ENCODE data around the gene WDCP. TPM values are rescaled to one million over a fixed set of nuclear protein-coding genes. Genes with fewer than 3 reads are reported as not detected.

Gene WDCP
- total RNA-seq, 1 donor from 2014 or later, result 9.3 TPM

DNA sequence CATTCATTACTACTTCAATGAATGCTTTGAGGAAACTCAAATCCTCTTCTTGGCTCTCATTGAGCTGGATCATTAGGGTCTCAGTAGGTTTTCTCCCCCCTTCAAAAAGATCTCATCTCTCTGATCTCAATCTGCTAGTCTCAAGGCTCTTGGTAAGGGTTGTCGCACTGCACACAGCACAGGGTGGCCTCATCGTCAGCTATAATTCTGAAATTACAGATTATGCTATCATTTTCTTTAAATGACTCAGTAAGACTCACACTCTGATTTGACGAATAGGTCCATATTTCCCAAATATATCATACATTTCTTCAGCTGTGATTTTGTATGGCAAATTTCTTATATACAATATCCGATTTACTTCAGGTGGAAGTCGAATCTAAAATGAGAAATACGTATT is 26.6 kb upstream of the WDCP start:
- Histone ChIP-seq H3K4me1 (peaks cover 18% of the 10 kb centered on the region), H3K9me3 (no peaks in the 10 kb centered on the region), H3K36me3 (peaks cover 51% of the 10 kb centered on the region), H3K27ac (no peak overlapping the region), H3K27me3 (no peaks in the 10 kb centered on the region), H3K4me3 (no peak overlapping the region)
- DNase-seq (no peak), ATAC-seq (no peak)
- TF ChIP-seq, protein P1, sequence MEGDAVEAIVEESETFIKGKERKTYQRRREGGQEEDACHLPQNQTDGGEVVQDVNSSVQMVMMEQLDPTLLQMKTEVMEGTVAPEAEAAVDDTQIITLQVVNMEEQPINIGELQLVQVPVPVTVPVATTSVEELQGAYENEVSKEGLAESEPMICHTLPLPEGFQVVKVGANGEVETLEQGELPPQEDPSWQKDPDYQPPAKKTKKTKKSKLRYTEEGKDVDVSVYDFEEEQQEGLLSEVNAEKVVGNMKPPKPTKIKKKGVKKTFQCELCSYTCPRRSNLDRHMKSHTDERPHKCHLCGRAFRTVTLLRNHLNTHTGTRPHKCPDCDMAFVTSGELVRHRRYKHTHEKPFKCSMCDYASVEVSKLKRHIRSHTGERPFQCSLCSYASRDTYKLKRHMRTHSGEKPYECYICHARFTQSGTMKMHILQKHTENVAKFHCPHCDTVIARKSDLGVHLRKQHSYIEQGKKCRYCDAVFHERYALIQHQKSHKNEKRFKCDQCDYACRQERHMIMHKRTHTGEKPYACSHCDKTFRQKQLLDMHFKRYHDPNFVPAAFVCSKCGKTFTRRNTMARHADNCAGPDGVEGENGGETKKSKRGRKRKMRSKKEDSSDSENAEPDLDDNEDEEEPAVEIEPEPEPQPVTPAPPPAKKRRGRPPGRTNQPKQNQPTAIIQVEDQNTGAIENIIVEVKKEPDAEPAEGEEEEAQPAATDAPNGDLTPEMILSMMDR (IDR thresholded peaks at IDR 0.05), result no peak
- intact Hi-C loops (cut with DNase I), result no loop called here

DNA sequence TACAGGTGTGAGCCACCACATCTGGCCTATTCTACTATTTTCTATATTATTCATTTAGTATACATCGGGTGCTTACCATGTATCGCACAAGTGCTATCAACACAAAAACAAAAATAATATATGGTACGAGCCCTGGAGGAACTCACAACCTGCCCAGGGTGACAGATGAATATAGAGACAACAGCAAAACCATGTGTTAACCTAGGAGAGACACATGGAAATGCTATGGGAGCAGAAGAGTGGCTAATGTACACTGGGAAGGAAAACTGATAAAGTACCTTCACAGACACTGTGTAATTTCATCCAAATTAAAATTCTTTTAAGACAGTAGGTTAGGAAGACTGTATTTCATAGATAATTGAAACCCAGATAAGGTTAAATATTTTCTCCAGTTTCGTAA is 25.1 kb upstream of the WDCP start:
- no peak overlapping the region for H3K27ac ChIP-seq
- no peaks in the 10 kb centered on the region for H3K27me3 ChIP-seq
- no peak overlapping the region for H3K4me3 ChIP-seq
- H3K4me1 ChIP-seq, result peaks cover 11% of the 10 kb centered on the region
- peaks cover 62% of the 10 kb centered on the region for H3K36me3 ChIP-seq
- ATAC-seq, result no peak
- intact Hi-C loops (cut with DNase I), result no loop called here
- TF ChIP-seq, protein P1 (IDR thresholded peaks at IDR 0.05), result no peak
- no peaks in the 10 kb centered on the region for H3K9me3 ChIP-seq
- no peak for DNase-seq

DNA sequence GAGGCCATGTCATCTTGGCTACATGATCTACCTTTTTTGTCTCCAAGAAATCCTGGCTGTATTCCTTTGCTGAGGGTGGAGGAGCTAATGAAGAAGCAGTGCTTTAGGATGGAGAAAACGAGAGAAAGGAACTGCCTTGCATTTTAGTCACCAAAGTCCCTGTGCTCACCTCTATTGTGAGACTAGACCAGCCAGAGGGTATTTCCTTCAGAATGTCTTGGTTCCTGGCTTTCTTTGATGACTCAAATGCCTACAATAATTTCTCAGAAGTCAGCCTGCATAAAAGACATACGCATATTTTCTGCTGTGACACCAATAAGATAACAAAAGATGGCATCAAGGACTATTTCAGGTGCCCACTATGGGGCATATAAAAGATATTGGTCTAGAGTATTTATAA is 18.1 kb upstream of the WDCP start:
- Histone ChIP-seq H3K27ac (no peak overlapping the region), H3K9me3 (no peaks in the 10 kb centered on the region), H3K4me1 (no peaks in the 10 kb centered on the region), H3K27me3 (no peaks in the 10 kb centered on the region), H3K36me3 (peaks cover 36% of the 10 kb centered on the region), H3K4me3 (no peak overlapping the region)
- intact Hi-C loops (cut with DNase I), result no loop called here
- DNase-seq (no peak), ATAC-seq (no peak)
- TF ChIP-seq, protein P1 (IDR thresholded peaks at IDR 0.05), result no peak

DNA sequence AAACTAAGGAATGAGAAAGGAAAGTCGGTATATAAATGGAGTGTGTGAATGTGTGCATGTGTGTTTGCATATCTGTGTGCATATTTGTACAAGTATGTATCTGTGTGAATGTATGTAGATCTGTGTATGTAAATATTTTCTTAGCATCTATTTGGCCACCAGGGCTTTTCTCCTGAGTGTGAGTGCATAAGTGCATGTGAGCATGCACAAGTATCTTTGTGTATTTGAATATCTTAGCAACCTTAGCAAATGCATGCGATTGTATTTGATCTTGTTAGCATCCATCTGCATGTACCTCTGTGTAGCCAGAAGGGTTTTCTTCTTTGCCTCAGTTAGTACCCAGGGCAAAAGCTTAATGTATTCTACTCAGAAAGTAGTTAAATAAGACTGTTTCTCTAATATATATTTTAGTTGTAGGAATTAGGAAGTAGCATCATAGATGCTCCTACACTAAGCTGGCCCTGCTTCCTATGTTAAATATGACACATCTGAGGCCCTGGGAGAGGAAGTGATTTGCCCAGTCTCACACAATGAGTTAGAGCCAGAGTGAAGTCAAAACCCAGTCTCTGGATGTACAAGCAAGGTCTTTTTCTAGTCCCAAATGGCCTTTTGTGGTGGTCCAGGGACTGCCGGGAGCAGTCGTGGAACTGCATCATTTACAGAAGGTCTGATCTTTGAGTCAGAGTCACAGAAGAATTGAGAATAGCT is 11.5 kb upstream of the WDCP start:
- no peaks in the 10 kb centered on the region for H3K27me3 ChIP-seq
- H3K27ac ChIP-seq, result no peak overlapping the region
- no peak for ATAC-seq
- no peaks in the 10 kb centered on the region for H3K4me1 ChIP-seq
- no peaks in the 10 kb centered on the region for H3K9me3 ChIP-seq
- no peaks in the 10 kb centered on the region for H3K36me3 ChIP-seq
- TF ChIP-seq, protein P1 (IDR thresholded peaks at IDR 0.05), result no peak
- intact Hi-C loops (cut with DNase I), result no loop called here
- no peak for DNase-seq
- no peak overlapping the region for H3K4me3 ChIP-seq

DNA sequence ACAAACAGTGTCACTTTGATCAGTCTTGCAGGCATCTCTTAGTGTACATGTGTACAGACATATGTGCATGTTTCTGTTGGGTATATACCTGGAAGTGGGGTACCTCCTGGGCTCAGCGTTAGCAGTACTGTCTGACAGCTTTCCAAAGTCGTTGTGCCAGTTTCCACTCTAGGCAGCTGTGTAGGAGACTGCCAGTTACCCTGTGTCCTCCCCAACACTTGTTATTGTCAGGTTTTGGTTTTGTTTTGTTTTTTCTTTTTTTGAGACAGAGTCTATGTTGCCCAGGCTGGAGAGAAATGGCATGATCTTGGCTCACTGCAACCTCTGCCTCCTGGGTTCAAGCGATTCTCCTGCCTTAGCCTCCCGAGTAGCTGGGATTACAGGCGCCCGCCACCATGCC is 8.6 kb upstream of the WDCP start:
- Histone ChIP-seq H3K27ac (no peak overlapping the region), H3K36me3 (no peaks in the 10 kb centered on the region), H3K27me3 (no peaks in the 10 kb centered on the region), H3K4me3 (no peak overlapping the region), H3K9me3 (no peaks in the 10 kb centered on the region), H3K4me1 (no peaks in the 10 kb centered on the region)
- ATAC-seq (no peak), DNase-seq (no peak)
- TF ChIP-seq, protein P1 (IDR thresholded peaks at IDR 0.05), result no peak
- intact Hi-C loops (cut with DNase I), result no loop called here
